ENCODE measurements around the gene STX1B. TPM values are rescaled to one million over a fixed set of nuclear protein-coding genes. Genes with fewer than 3 reads are reported as not detected.

STX1B gene
- total RNA-seq, 1 donor = 0.63 TPM

- Histone ChIP-seq H3K27me3 (ENCODE audit: insufficient read depth, low read length) (no peaks in the 10 kb centered on the region), H3K9me3 (ENCODE audit: low read depth, low read length) (no peaks in the 10 kb centered on the region), H3K4me3 (ENCODE audit: low read length) (no peak overlapping the region), H3K4me1 (ENCODE audit: insufficient read depth, low read length) (peaks cover 19% of the 10 kb centered on the region)
These were observed 49.1 kb downstream of the STX1B start for GRCh38 chr16:30961384-30961783.

GRCh38 chr16:30958175-30959079 is 52.0 kb downstream of the STX1B start:
- peak overlapping the region; percentile 92 for H3K4me3 ChIP-seq (ENCODE audit: low read length)
- peaks cover 19% of the 10 kb centered on the region for H3K4me1 ChIP-seq (ENCODE audit: insufficient read depth, low read length)
- H3K27me3 ChIP-seq (ENCODE audit: insufficient read depth, low read length) = no peaks in the 10 kb centered on the region
- no peaks in the 10 kb centered on the region for H3K9me3 ChIP-seq (ENCODE audit: low read depth, low read length)

DNA sequence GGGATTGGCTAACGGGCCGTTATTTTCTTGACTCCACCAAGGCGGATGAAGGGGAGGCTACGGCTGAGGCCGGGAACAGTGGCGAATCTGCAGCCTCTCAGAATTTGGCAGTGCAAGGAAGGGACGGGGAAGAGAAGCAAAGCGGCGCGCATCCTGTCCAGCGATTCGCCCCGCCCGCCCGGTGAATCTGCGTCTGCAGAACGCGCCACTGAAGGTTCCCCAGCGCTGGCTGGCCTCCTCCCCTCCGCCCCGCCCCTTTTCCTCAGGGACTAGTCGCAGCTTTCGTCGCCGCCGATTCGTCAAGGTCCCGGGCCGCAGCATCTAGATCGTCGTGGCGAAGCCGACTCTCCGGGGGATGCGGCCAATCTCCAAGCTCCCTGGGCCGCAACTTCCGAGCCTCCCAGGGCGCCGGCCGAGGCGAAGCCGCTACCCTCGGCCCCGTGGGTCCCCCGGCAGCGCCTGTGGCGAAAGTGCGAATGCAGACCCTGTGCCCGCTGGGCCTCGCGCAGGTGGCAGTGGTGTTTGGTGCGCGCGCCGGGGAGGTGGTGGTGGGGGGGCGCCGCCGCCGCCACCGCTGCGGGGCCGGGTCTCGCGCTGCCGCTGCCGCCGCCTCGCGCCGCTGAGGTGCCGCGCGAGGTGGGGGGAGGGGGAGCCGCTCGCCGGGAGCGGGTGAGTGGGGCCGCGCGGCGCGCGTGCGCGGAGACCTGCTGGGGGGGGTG is 52.8 kb downstream of the STX1B start, which contains the start of gene SETD1A:
SETD1A (plus strand) TSS at position 299 of the 719 bp plus-strand sequence. CDS start 978 bp downstream, outside the sequence.
- peak within 1 kb of the TSS; percentile 92 for H3K4me3 ChIP-seq (ENCODE audit: low read length)
- H3K9me3 ChIP-seq (ENCODE audit: low read depth, low read length) = no peaks in the 10 kb centered on the region
- H3K4me1 ChIP-seq (ENCODE audit: insufficient read depth, low read length) = peaks cover 19% of the 10 kb centered on the region
- no peaks in the 10 kb centered on the region for H3K27me3 ChIP-seq (ENCODE audit: insufficient read depth, low read length)

- Histone ChIP-seq H3K9me3 (ENCODE audit: low read depth, low read length) (no peaks in the 10 kb centered on the region), H3K27me3 (ENCODE audit: insufficient read depth, low read length) (no peaks in the 10 kb centered on the region), H3K4me3 (ENCODE audit: low read length) (peak overlapping the region; percentile 92), H3K4me1 (ENCODE audit: insufficient read depth, low read length) (peaks cover 19% of the 10 kb centered on the region)
These were observed 53.6 kb downstream of the STX1B start for GRCh38 chr16:30956601-30957455.

DNA sequence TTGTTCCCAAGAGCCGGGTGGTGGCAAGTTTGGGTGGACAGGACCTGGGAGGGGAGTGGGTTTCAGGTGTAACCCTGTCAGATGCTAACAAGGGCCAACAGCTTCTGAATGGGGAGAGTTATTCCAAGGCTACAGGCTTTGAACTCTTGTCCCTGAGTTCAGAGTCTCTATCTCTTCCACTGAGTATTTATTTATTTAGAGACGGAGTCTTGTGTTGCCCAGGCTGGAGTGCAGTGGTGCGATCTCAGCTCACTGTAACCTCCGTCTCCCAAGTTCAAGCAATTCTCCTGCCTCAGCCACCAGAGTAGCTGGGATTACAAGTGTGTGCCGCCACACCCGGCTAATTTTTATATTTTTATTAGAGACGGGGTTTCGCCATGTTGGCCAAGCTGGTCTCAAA is 55.4 kb downstream of the STX1B start:
- Histone ChIP-seq H3K4me3 (ENCODE audit: low read length) (no peak overlapping the region), H3K4me1 (ENCODE audit: insufficient read depth, low read length) (peaks cover 35% of the 10 kb centered on the region), H3K9me3 (ENCODE audit: low read depth, low read length) (no peaks in the 10 kb centered on the region), H3K27me3 (ENCODE audit: insufficient read depth, low read length) (no peaks in the 10 kb centered on the region)

DNA sequence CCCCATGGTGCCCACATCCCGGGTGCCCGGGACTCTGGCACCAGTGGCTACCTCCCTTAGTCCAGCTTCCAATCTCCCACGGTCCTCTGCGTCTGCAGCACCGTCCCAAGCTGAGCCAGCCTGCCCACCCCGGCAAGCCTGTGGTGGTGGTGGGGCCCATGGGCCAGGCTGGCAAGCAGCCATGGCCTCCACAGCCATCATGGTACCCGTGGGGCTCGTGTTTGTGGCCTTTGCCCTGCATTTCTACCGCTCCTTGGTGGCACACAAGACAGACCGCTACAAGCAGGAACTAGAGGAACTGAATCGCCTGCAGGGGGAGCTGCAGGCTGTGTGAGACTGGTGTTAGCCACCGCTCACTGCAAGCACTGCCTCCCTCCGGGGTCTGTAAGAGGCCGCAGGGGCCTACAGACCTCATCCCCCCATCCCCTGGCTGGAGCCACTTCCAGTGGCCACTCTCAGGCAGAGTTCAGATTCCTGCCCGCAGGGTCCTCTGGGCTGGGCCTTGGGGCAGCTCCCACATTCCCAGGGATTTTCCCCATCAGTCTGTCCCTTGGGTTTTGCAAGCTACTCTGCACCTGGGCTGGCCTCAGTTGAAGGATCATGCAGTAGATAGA is 56.8 kb downstream of the STX1B start:
- Histone ChIP-seq H3K4me3 (ENCODE audit: low read length) (no peak overlapping the region), H3K9me3 (ENCODE audit: low read depth, low read length) (no peaks in the 10 kb centered on the region), H3K27me3 (ENCODE audit: insufficient read depth, low read length) (no peaks in the 10 kb centered on the region), H3K4me1 (ENCODE audit: insufficient read depth, low read length) (peaks cover 31% of the 10 kb centered on the region)

DNA sequence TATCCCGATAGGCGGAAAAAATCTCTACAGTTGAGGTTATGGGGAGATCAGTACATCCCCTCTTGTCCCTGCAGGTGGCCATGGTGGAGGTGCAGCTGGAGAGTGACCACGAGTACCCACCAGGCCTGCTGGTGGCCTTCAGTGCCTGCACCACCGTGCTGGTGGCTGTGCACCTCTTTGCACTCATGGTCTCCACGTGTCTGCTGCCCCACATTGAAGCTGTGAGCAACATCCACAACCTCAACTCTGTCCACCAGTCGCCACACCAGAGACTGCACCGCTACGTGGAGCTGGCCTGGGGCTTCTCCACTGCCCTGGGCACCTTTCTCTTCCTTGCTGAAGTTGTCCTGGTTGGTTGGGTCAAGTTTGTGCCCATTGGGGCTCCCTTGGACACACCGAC is 57.3 kb downstream of the STX1B start:
- no peaks in the 10 kb centered on the region for H3K9me3 ChIP-seq (ENCODE audit: low read depth, low read length)
- peaks cover 31% of the 10 kb centered on the region for H3K4me1 ChIP-seq (ENCODE audit: insufficient read depth, low read length)
- H3K27me3 ChIP-seq (ENCODE audit: insufficient read depth, low read length) = no peaks in the 10 kb centered on the region
- no peak overlapping the region for H3K4me3 ChIP-seq (ENCODE audit: low read length)

DNA sequence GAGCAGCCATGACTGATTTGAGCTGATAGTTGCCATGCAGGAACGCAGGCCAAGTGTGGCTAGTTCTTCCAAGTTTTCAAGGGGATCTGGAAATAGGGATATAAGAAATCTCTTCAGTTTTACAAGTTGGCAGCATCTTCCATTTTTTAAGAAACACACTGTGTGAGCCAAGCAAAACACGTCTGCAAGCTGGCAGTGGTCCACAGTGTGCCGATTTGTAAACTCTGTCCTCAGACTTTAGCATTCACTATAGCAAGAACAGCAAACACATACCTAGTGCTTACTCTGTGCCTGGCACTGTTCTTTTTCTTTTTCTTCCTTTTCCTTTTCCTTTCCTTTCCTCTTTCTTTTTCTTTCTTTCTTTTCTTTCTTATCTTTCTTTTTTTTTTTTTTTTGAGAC is 58.7 kb downstream of the STX1B start:
- no peaks in the 10 kb centered on the region for H3K27me3 ChIP-seq (ENCODE audit: insufficient read depth, low read length)
- H3K9me3 ChIP-seq (ENCODE audit: low read depth, low read length) = no peaks in the 10 kb centered on the region
- H3K4me1 ChIP-seq (ENCODE audit: insufficient read depth, low read length) = peaks cover 30% of the 10 kb centered on the region
- H3K4me3 ChIP-seq (ENCODE audit: low read length) = no peak overlapping the region

DNA sequence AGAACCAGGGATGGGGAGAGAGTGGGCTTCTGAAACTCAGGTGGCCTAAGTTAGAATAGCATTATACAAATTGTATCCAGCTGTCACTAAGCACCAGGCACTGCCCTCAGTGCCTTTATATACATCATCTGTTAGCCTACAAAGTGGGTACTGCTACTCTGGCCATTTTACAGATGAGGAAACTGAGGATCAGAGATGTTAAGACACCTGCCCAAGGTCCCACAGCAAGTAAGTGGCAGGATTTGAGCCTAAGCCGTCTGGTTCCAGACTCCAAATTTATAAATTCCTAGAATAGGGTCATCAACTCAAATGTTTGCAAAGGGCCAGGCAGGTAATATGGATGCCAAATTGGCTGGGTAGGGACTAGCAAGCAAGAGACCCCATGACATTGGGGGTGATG is 59.2 kb downstream of the STX1B start:
- no peak overlapping the region for H3K4me3 ChIP-seq (ENCODE audit: low read length)
- H3K9me3 ChIP-seq (ENCODE audit: low read depth, low read length) = no peaks in the 10 kb centered on the region

GRCh38 chr16:30950516-30951065 is 59.8 kb downstream of the STX1B start:
- Histone ChIP-seq H3K4me1 (ENCODE audit: insufficient read depth, low read length) (peaks cover 27% of the 10 kb centered on the region), H3K27me3 (ENCODE audit: insufficient read depth, low read length) (no peaks in the 10 kb centered on the region), H3K9me3 (ENCODE audit: low read depth, low read length) (no peaks in the 10 kb centered on the region), H3K4me3 (ENCODE audit: low read length) (peak overlapping the region; percentile 69)

More for the DNA sequence above, 59.2 kb downstream of the STX1B start:
- H3K27me3 ChIP-seq (ENCODE audit: insufficient read depth, low read length) = no peaks in the 10 kb centered on the region
- H3K4me1 ChIP-seq (ENCODE audit: insufficient read depth, low read length) = peaks cover 27% of the 10 kb centered on the region

DNA sequence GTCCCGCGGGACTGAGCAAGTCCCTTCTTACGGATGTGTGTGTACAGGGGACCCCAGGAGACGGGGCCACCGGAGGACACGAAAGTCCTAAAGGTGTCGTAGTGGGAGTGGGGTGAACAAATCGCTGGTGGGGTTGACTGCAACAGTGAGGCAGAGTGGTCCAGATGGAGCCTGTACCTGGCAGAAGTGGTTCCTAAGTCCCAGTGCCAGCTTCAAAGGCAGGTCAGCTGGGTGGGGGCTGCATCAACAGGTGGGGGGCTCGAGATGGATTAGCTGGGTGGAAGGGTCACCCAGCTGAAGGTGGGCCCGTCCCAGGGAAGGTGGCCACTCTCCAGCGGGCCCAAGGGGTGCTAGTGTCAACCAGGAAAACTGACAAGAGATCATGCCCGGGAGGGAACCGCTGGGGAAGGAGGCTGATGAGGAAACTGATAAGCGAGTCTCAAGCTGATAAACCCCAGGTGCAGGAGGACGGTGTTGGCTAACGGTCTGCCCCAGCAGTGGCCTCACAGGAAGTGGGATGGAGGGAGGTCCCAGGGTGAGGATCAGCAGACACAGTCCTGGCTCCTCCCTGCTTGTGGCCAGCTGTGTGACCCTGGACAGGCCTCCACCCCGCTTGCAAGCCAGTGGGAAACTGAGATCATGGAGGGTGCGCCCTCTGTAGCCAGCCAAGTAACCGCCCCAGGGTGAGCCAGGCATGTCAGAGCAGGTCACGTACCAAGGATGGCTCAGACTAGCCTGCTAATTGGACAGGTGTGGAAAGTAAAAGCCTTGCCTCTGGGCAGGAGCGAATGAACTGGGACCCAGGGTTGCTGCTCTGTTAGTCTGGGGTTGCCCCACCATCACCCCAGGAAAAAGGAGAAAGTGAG is 60.6 kb downstream of the STX1B start:
- peaks cover 27% of the 10 kb centered on the region for H3K4me1 ChIP-seq (ENCODE audit: insufficient read depth, low read length)
- H3K4me3 ChIP-seq (ENCODE audit: low read length) = peak overlapping the region; percentile 69
- no peaks in the 10 kb centered on the region for H3K27me3 ChIP-seq (ENCODE audit: insufficient read depth, low read length)
- H3K9me3 ChIP-seq (ENCODE audit: low read depth, low read length) = no peaks in the 10 kb centered on the region

GRCh38 chr16:30948667-30949649 is 61.5 kb downstream of the STX1B start, which contains the start of gene ORAI3:
ORAI3 (plus strand) TSS chr16:30949068; CDS start chr16:30949290, 222 bp downstream.
- Histone ChIP-seq H3K4me1 (ENCODE audit: insufficient read depth, low read length) (peaks cover 27% of the 10 kb centered on the region), H3K27me3 (ENCODE audit: insufficient read depth, low read length) (no peaks in the 10 kb centered on the region), H3K9me3 (ENCODE audit: low read depth, low read length) (no peaks in the 10 kb centered on the region), H3K4me3 (ENCODE audit: low read length) (peak within 1 kb of the TSS; percentile 69)

All from mononuclear cell (primary cell).